ENCODE results near the gene FREM2. TPM values are rescaled to one million over a fixed set of nuclear protein-coding genes. Genes with fewer than 3 reads are reported as not detected.

Gene FREM2, protein sequence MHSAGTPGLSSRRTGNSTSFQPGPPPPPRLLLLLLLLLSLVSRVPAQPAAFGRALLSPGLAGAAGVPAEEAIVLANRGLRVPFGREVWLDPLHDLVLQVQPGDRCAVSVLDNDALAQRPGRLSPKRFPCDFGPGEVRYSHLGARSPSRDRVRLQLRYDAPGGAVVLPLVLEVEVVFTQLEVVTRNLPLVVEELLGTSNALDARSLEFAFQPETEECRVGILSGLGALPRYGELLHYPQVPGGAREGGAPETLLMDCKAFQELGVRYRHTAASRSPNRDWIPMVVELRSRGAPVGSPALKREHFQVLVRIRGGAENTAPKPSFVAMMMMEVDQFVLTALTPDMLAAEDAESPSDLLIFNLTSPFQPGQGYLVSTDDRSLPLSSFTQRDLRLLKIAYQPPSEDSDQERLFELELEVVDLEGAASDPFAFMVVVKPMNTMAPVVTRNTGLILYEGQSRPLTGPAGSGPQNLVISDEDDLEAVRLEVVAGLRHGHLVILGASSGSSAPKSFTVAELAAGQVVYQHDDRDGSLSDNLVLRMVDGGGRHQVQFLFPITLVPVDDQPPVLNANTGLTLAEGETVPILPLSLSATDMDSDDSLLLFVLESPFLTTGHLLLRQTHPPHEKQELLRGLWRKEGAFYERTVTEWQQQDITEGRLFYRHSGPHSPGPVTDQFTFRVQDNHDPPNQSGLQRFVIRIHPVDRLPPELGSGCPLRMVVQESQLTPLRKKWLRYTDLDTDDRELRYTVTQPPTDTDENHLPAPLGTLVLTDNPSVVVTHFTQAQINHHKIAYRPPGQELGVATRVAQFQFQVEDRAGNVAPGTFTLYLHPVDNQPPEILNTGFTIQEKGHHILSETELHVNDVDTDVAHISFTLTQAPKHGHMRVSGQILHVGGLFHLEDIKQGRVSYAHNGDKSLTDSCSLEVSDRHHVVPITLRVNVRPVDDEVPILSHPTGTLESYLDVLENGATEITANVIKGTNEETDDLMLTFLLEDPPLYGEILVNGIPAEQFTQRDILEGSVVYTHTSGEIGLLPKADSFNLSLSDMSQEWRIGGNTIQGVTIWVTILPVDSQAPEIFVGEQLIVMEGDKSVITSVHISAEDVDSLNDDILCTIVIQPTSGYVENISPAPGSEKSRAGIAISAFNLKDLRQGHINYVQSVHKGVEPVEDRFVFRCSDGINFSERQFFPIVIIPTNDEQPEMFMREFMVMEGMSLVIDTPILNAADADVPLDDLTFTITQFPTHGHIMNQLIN (N-terminal part only)
- total RNA-seq = under 1 TPM; 0.27 to 0.98 TPM
- long read RNA-seq = 0 reads

DNA sequence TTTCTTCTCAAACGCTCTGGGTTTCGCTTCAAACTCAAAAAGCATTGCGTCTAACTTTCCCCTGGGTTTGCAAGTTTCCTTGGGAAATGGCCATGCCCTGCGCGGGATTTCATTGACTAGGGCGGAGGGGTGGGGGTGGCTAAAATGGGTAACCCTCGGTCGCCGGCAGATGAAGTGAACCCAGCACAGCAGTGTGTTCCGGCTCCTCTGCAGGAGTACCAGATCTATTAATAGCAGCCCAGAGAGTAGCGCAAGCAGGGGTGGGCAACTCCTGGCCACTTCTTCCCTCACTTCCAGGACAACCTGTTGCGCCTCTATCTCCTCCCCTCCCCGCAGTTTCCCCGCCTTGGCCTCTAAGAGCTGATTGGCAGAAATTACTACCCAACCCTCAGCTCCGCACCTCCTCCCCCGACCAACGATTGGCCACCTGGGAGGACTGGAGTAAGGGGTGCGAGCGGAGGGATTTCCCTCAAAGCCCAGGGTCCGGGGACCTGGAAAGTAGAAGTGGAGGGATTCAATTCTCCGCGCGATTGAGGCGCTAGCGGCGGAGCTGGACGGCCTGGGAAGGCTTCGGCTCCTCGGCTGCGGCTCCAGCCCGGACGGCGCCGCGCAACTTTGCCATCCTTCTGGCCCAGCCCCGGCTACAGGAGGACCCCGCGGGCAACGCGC, at the start of gene FREM2:
Gene FREM2, plus strand, starts transcription at position 501 of the 669 bp plus-strand sequence. CDS start 268 bp downstream, outside the sequence.
- DNase-seq = peak; percentile 35 to 48
- peak; percentile 88 for ATAC-seq
- intact Hi-C loops (cut with DNase I, micrococcal nuclease) = no loop called here

- ATAC-seq (no peak), DNase-seq (no peak)
Observed at GRCh38 chr13:38637576-38637975, 49.3 kb upstream of the FREM2 start.

DNA sequence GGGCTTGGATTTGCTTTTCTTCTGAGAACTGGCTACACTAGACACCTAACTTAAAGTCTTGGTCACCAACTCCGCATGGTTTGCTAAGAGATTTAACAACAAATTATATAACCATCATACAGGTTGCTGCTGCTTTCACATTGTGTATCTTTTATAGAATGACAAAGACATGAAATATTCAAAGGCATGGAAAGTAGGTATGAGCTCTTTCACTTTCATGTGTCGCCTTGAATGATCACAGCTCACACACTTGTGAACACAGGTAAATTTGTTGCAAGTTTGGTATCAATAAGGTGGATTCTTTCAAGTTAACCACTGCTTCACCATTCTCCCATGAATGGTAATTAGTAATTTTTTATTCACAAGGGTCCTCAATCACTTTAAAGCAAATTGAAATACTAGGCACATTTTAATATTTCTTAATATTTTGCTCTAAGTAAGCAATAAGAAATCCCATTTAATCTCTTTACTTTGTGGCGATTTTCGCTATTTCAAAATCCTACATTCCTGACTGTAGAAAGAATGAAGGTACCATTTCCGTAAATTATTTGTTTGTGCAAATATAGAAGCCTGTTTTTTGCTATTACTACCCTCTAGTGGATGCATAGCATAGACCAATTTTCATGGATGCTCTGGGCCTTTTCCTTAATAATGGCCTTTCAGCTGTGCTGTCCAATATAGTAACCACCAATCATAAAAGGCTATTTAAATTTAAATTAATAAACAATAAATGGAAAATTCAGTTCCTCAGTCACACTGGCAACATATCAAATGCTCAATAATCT, 45.5 kb upstream of the FREM2 start:
- no peak for ATAC-seq
- intact Hi-C loops (cut with DNase I, micrococcal nuclease) = no loop called here
- no peak for DNase-seq

More at GRCh38 chr13:38637576-38637975, 49.3 kb upstream of the FREM2 start:
- intact Hi-C loops (cut with DNase I, micrococcal nuclease) = no loop called here

DNA sequence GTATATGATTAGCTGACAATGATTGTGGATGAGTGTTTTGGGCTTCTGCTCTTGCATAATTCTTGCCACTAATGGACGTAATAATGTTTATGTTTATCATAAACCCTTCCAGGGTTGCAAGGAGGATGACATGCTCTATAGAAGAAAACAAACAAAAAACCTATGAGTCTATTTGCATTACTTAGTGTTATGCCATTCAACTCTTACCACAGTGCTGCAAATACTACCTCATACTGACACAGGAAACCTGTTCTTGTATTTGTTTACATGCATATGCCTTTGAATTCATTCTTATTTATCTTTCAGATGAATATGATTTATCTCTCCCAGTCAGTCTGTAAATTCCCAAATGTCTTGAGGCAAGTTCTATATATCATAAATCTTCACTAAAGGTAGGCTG, 39.6 kb upstream of the FREM2 start:
- intact Hi-C loops (cut with DNase I, micrococcal nuclease) = no loop called here
- ATAC-seq = no peak

GRCh38 chr13:38648912-38649311, 38.0 kb upstream of the FREM2 start:
- ATAC-seq = no peak
- intact Hi-C loops (cut with DNase I, micrococcal nuclease) = no loop called here
- no peak for DNase-seq

More for the DNA sequence above, 39.6 kb upstream of the FREM2 start:
- no peak for DNase-seq

DNA sequence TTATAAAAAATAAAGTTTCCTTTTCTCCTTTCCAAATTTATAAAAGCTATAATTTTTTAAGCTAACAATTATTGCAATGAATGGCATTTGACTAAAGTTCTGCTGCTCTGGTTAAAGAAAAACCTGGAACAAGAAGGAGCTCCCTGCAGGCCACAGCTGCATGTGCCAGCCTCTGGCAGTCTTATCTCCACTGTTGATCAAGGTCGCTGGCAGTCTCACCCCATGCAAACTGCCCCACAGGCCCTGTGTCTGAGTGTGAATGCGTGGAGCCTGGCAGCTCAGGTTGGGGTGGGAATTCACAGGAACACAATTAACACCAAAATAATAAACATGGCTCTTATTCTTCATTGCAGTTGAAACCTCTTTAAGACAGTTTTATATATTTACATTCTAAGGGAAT, 30.2 kb upstream of the FREM2 start:
- intact Hi-C loops (cut with DNase I, micrococcal nuclease) = no loop called here
- no peak for DNase-seq
- no peak for ATAC-seq

- DNase-seq = no peak
- intact Hi-C loops (cut with DNase I, micrococcal nuclease) = no loop called here
- no peak for ATAC-seq
Observed at GRCh38 chr13:38657191-38657590, 29.7 kb upstream of the FREM2 start.

- ATAC-seq (no peak), DNase-seq (no peak)
- intact Hi-C loops (cut with DNase I, micrococcal nuclease) = no loop called here
Observed at GRCh38 chr13:38658906-38659305, 28.0 kb upstream of the FREM2 start.

DNA sequence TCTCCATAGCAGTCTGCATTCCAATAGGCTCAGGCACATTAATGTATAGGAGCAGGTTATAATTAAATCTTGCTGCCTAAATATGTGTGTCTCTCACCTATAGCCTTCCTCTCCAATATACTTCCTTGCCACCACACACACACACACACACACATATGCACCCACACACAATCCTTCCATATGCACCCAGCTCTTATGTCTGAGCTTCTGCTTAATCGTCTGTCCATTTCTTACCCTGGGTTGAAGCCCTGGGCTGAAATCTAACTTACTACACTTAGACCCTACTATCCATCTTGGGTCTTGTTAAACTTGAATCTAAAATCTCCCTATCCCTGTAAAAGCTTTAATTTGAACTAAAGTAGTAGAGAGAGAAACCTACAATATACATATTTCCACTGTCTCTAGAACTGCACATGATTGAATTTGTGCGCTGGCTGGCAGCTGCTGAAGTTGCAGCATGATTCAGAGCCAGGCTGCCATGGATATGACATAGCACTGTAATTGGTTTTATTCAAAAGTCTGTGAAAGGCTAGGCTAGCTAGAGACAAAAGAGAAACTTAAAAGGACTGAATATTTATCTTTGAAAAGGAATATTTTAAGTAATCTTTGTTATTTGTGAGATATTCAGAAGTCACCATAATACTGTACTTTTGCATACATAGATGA, 25.7 kb upstream of the FREM2 start:
- intact Hi-C loops (cut with DNase I, micrococcal nuclease) = no loop called here
- ATAC-seq (no peak), DNase-seq (no peak)

DNA sequence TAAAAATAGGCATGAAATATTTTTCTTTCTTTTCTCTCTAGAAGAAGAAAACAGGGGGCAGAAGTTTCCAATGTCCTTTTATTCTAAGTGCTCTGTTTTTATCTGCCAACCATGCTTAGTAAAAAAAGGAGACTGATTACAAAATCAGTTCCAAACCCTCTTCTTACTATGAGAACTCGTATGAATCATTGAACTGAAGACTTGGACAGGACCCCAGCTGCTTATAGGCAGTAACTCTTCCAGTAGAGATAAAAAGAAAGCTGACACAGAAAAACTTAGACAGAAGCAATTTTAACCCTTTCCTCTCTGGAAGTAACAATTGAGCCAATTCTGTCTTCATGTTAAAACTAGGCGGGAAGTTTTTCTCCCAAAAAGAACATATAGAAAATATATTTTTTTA, 24.5 kb upstream of the FREM2 start:
- intact Hi-C loops (cut with DNase I, micrococcal nuclease) = no loop called here
- DNase-seq = no peak
- ATAC-seq = no peak

DNA sequence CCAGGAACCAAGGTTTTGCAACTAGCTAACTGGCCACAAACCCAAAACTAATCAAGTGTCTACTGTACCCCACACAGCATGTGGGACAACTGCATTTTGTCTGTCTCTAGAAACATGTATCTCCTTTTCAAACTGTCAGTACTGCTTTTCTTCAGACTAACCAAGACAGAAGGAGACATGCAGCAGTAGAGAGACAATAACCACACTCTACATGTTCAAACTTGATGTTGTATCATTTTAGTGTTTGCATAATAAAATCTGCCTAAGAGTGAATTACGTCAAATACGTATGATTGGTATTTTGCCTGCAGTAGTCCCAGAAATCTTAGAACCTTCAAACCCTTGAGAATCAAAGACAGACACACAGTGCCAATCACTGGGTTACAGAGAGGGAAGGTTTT, 22.0 kb upstream of the FREM2 start:
- intact Hi-C loops (cut with DNase I, micrococcal nuclease) = no loop called here
- ATAC-seq = no peak
- DNase-seq = no peak

GRCh38 chr13:38667526-38668109, 19.3 kb upstream of the FREM2 start:
- ATAC-seq = no peak
- no peak for DNase-seq
- intact Hi-C loops (cut with DNase I, micrococcal nuclease) = no loop called here

GRCh38 chr13:38669234-38669964, 17.5 kb upstream of the FREM2 start:
- DNase-seq = no peak
- ATAC-seq = no peak
- intact Hi-C loops (cut with DNase I, micrococcal nuclease) = no loop called here

GRCh38 chr13:38670627-38671026, 16.2 kb upstream of the FREM2 start:
- DNase-seq (no peak), ATAC-seq (no peak)
- intact Hi-C loops (cut with DNase I, micrococcal nuclease) = no loop called here

DNA sequence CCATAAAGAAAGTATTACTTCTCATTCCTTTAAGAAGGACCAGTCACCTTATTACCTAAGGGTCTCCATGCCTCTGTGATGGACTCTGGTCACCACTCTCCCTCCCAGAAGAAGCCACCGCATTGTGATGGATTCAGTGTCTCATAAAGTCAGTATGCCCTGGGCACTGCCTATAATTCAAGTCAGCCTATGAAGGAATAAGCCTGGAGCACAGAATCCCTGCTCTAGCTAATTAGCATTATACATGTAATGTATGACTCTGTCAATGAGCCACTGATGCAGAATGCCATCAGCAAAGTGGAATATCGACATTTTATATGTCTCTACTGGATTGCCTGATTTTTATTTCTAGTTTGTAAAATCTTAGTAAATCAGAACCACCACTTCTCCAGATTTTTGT, 14.9 kb upstream of the FREM2 start:
- intact Hi-C loops (cut with DNase I, micrococcal nuclease) = no loop called here
- no peak for DNase-seq
- no peak for ATAC-seq

GRCh38 chr13:38674208-38674607, 12.7 kb upstream of the FREM2 start:
- ATAC-seq (no peak), DNase-seq (no peak)
- intact Hi-C loops (cut with DNase I, micrococcal nuclease) = no loop called here
